Stimulated activated CD4-positive, alpha-beta T cell treated with anti-CD3 and anti-CD28 coated beads, Interleukin-2, amount 100 ng/mL, for 4 hours (primary cell): Measurements from ENCODE around the gene RNF150.

ENCODE experiments used
- DNase-seq: peaks from one replicate; pipeline ENCODE4 v3.0.0-alpha.2; 2020; ENCODE audit warnings: low read depth

RNF150 gene

GRCh38 chr4:140865253-140866217 lies 267.7 kb downstream of the RNF150 start:
- DNase-seq, result no peak

GRCh38 chr4:140863197-140863596 lies 270.1 kb downstream of the RNF150 start:
- DNase-seq, result no peak

GRCh38 chr4:140862177-140862442 lies 271.2 kb downstream of the RNF150 start:
- DNase-seq, result no peak

- peak; percentile 21 for DNase-seq
Measured at GRCh38 chr4:140861359-140862176, 271.7 kb downstream of the RNF150 start.

GRCh38 chr4:140858897-140859296 lies 274.4 kb downstream of the RNF150 start:
- no peak for DNase-seq

GRCh38 chr4:140857111-140857510 lies 276.2 kb downstream of the RNF150 start:
- no peak for DNase-seq

- no peak for DNase-seq
Measured at GRCh38 chr4:140856621-140857062, 276.6 kb downstream of the RNF150 start.

GRCh38 chr4:140854168-140854567 lies 279.1 kb downstream of the RNF150 start:
- DNase-seq, result no peak

- no peak for DNase-seq
Measured at GRCh38 chr4:140851804-140852203, 281.5 kb downstream of the RNF150 start.

- no peak for DNase-seq
Measured at GRCh38 chr4:140851032-140851636, 282.1 kb downstream of the RNF150 start.

GRCh38 chr4:140849526-140849925 lies 283.7 kb downstream of the RNF150 start:
- no peak for DNase-seq

- no peak for DNase-seq
Measured at GRCh38 chr4:140846736-140847135, 286.5 kb downstream of the RNF150 start.

GRCh38 chr4:140844061-140844460 lies 289.2 kb downstream of the RNF150 start:
- DNase-seq, result no peak

GRCh38 chr4:140841186-140841585 lies 292.1 kb downstream of the RNF150 start:
- no peak for DNase-seq

GRCh38 chr4:140839888-140840790 lies 293.1 kb downstream of the RNF150 start:
- no peak for DNase-seq

GRCh38 chr4:140839406-140839805 lies 293.9 kb downstream of the RNF150 start:
- DNase-seq, result no peak

- DNase-seq, result no peak
Measured at GRCh38 chr4:140837736-140838135, 295.5 kb downstream of the RNF150 start.

- DNase-seq, result no peak
Measured at GRCh38 chr4:140834839-140835495, 298.3 kb downstream of the RNF150 start.

- no peak for DNase-seq
Measured at GRCh38 chr4:140833280-140833679, 300.0 kb downstream of the RNF150 start.

- DNase-seq, result no peak
Measured at GRCh38 chr4:140829825-140830224, 303.4 kb downstream of the RNF150 start.

- DNase-seq, result no peak
Measured at GRCh38 chr4:140826701-140827027, 306.6 kb downstream of the RNF150 start.
